Measurements from ENCODE around the gene CYB5D1. TPM values are rescaled to one million over a fixed set of nuclear protein-coding genes. Genes with fewer than 3 reads are reported as not detected.

Gene CYB5D1, protein sequence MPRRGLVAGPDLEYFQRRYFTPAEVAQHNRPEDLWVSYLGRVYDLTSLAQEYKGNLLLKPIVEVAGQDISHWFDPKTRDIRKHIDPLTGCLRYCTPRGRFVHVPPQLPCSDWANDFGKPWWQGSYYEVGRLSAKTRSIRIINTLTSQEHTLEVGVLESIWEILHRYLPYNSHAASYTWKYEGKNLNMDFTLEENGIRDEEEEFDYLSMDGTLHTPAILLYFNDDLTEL
- 21.3 to 23.4 TPM (median 22.7 TPM) in 5 replicates for total RNA-seq (2022; extraction: Qiagen RNA extraction; ENCODE audit: low read depth)

DNA sequence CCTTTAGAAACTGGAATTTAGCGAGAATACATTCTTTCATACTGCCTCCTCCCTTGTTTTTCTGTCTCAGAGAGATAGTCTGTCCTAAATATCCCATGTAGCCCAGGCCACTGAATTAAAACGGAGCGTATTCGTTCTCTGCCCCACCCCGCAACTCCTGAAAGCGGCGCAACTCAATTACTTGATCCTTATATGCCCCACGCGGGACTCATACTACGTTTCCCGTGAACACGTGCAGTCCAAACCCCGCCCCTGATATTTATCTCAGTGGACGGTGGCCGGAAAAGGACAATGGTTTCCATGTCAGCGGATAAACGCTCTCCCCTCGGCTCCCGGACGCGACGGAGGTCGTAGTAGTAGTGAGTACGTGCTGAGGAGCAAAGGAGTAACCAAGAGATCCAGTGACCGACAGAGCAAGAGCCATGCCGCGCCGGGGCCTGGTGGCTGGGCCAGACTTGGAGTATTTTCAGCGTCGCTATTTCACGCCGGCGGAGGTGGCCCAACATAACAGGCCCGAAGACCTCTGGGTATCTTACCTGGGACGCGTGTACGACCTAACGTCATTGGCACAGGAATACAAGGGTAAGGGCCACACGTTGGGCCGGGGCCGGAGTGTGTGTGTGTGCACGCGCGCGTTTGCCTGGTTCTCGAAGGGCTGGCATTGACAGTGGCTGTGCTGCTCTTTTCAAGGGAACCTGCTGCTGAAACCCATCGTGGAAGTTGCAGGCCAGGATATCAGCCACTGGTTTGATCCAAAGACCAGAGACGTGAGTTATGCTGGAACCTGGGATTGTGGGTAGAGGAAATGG, at the start of gene CYB5D1:
Gene CYB5D1 (plus strand): TSS at position 291 of the 809 bp plus-strand sequence. CDS start 132 bp downstream, at position 423.

DNA sequence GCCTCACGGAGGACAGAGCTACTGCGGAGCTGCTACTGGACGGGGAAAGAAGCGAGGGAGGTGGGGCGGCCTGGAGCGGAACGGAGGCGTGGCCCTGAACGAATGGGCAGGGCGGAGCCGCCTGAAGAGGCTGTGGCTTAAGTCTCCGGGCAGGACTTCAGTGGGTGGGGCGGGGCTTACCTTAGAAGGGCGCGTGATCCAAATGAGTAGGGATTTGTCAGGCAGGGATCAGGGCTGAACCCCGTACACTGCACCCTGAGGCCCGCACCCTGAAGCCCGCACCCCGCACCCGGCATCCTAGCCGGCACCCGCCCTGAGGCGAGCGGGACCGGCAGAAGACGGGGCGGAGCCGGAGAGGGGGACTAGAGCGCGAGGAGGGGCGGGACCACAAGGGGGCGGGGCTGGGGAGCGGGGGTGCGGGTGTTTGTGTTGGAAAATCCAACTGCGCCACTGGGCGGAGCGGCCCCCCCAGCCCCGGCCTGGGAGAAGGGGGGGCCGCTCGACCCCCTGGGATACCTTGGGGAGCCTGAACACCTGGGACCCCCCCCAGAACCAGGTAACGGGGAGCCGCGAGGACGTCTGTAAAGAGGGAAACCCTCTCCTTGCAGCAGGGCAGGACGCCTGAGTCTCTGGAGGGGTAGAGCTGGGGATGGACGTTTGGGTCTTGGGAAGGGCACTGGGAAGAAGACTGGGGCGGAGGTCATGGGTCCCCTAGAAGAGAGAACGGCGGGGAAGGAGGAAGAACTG, 23.8 kb upstream of the CYB5D1 start, which contains the start of gene KDM6B:
Gene KDM6B (plus strand): TSS at position 423 of the 747 bp plus-strand sequence. CDS start 11,338 bp downstream, outside the sequence.

DNA sequence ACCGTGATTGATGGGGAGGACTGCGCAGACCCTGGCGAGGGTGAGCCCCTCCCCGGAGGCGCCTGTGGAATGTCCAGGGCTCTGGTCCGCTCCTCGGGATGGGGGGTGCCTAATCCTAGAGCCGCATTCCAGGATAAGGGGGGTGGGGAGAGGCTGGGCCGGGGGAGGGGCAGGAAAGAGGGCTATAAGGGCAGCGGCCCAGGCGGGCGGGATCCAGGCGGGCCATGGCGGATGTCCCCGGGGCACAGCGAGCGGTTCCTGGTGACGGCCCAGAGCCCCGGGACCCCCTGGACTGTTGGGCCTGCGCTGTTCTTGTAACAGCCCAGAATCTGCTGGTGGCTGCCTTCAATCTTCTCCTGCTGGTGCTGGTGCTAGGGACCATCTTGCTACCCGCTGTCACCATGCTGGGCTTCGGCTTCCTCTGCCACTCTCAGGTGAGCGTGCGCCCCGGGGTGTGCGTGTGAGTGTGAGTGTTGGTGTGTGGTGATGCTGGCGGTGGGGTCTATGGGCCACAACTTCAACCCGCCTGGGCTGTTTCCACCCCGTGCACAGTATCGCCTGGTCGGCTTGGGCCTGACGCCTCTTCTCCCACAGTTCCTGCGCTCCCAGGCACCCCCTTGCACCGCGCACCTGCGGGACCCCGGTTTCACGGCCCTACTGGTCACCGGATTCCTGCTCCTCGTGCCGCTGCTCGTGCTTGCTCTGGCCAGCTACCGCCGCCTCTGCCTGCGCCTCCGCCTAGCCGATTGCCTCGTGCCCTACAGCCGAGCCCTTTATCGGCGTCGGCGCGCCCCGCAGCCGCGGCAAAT, 2.7 kb upstream of the CYB5D1 start, which contains the start of gene TMEM88:
Gene TMEM88 (plus strand): TSS at position 216 of the 809 bp plus-strand sequence. CDS start 9 bp downstream, at position 225.

DNA sequence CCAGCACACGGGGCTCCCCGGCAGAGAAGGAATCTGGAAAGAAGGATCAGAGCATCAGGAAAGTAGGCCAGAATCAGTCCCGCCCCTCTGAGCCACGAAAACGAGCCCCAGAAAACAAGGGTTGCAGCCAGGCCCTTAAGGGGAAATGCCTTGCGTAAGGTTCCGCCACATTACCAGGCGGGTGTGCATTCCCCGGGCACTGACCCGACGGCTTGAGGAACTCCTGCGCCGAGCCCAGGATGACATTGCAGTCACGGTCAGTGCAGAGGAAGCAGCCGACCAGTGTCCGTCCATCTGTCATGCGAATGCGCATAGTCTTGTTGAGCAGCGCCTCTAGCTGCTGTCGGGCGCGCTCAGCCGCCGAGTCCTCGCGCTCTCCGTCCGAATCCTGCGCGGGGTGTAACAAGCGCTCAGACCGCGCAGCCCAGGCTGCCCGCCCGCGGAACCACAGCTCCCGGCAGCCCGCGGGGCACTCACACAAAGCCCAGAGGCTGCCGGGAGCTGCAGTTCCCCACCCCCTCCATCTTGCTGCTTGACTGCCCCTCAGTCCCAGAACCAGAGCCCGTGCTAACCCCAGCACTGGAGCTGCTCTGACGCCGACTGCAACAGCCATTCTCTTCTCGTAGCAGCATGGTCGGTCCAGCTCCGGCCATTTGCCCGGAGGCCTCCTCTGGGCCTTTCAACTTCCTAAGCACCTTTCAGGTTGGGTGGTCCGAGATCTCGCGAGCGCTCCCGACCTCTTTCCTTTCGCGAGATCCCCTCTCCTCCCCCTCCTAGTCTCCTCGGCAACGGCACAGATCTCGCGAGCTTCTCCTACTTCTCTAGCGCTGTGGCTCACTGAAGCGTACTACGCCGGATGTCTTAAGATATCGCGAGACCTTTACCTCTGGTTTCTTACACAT, 741 bp upstream of the CYB5D1 start, which contains the start of gene NAA38:
Gene NAA38 (minus strand): TSS at position 749 of the 902 bp plus-strand sequence. CDS start 96 bp downstream, at position 653.

DNA sequence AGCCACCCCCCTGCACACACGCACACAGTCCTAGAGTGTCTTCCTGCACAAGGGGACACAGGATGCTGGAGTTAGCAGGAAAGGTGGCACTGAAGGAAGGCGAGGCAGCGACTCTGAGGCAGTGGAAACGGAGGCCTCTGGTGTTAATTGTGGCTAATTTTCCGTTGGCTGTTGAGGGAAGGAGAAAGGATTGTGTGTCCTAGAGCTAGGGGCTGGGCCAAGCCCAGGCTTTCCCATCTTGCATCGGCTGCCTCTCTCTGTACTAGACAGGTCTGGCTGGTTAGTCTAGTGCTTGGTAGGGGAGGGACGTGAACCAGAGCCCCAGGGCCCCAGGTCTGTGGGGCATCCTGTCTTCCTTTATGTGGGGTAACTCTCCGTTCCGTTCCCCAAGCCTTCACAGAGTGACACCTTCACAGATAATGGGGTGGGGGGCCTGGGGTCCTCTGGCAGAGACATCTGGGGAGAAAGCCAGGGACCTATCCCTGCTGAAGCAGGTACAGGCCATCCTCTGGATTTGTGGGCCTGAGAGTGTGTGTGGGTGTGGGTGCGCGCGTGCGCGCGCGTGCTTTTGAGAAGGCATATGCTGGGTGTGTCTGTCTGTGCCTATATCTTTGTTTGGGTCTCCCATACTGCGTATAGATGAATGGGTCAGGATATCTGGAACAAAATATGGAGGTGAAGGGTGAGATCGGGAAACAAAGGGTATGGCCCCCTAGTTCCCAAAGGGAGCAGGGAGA, 30.5 kb downstream of the CYB5D1 start, which contains the start of gene CHD3:
Gene CHD3 (plus strand): TSS at position 606 of the 737 bp plus-strand sequence. CDS start 212 bp downstream, outside the sequence.

Other genes with a start within 250 kb of the CYB5D1 start
- 54.7 to 68.2 TPM (median 61.0 TPM) in 5 replicates for gene FXR2, start 243.1 kb upstream of the CYB5D1 start, total RNA-seq (2022; extraction: Qiagen RNA extraction; ENCODE audit: low read depth)
- gene SAT2, start 230.2 kb upstream of the CYB5D1 start, total RNA-seq (2022; extraction: Qiagen RNA extraction; ENCODE audit: low read depth): 81.2 to 99.2 TPM (median 91.7 TPM) in 5 replicates
- 0.68 to 1.0 TPM (median 0.73 TPM) in 5 replicates for gene SHBG, start 227.9 kb upstream of the CYB5D1 start, total RNA-seq (2022; extraction: Qiagen RNA extraction; ENCODE audit: low read depth)
- gene ATP1B2, start 207.1 kb upstream of the CYB5D1 start, total RNA-seq (2022; extraction: Qiagen RNA extraction; ENCODE audit: low read depth): 0.16 to 0.33 TPM (median 0.26 TPM) in 4 of 5 replicates, not detected in the other
- 48.7 to 61.6 TPM (median 55.2 TPM) in 5 replicates for gene TP53, start 170.5 kb upstream of the CYB5D1 start, total RNA-seq (2022; extraction: Qiagen RNA extraction; ENCODE audit: low read depth)
- gene WRAP53, start 169.5 kb upstream of the CYB5D1 start, total RNA-seq (2022; extraction: Qiagen RNA extraction; ENCODE audit: low read depth): 33.9 to 50.3 TPM (median 47.7 TPM) in 5 replicates
- 1.0 to 1.7 TPM (median 1.4 TPM) in 5 replicates for gene EFNB3, start 152.8 kb upstream of the CYB5D1 start, total RNA-seq (2022; extraction: Qiagen RNA extraction; ENCODE audit: low read depth)
- gene DNAH2, start 140.3 kb upstream of the CYB5D1 start, total RNA-seq (2022; extraction: Qiagen RNA extraction; ENCODE audit: low read depth): 0.01 to 0.03 TPM in 2 of 5 replicates, not detected in the others
- 13.8 to 23.8 TPM (median 15.1 TPM) in 5 replicates for gene KDM6B, start 23.8 kb upstream of the CYB5D1 start, total RNA-seq (2022; extraction: Qiagen RNA extraction; ENCODE audit: low read depth)
- gene TMEM88, start 2.9 kb upstream of the CYB5D1 start, total RNA-seq (2022; extraction: Qiagen RNA extraction; ENCODE audit: low read depth): 0.48 to 1.1 TPM (median 0.79 TPM) in 5 replicates
- 179 to 238 TPM (median 208 TPM) in 5 replicates for gene NAA38, start 444 bp upstream of the CYB5D1 start, total RNA-seq (2022; extraction: Qiagen RNA extraction; ENCODE audit: low read depth)
- gene CHD3, start 30.8 kb downstream of the CYB5D1 start, total RNA-seq (2022; extraction: Qiagen RNA extraction; ENCODE audit: low read depth): 65.3 to 76.0 TPM (median 68.6 TPM) in 5 replicates
- gene RNF227, start 58.3 kb downstream of the CYB5D1 start, total RNA-seq (2022; extraction: Qiagen RNA extraction; ENCODE audit: low read depth): 1.1 to 2.5 TPM (median 1.4 TPM) in 5 replicates
- gene KCNAB3, start 71.9 kb downstream of the CYB5D1 start, total RNA-seq (2022; extraction: Qiagen RNA extraction; ENCODE audit: low read depth): 1.8 to 3.0 TPM (median 2.5 TPM) in 5 replicates
- gene TRAPPC1, start 73.9 kb downstream of the CYB5D1 start, total RNA-seq (2022; extraction: Qiagen RNA extraction; ENCODE audit: low read depth): 309 to 334 TPM (median 324 TPM) in 5 replicates
- 36.8 to 45.9 TPM (median 39.2 TPM) in 5 replicates for gene CNTROB, start 74.2 kb downstream of the CYB5D1 start, total RNA-seq (2022; extraction: Qiagen RNA extraction; ENCODE audit: low read depth)
- 0.08 TPM in 1 of 5 replicates, not detected in the others for gene GUCY2D, start 144.6 kb downstream of the CYB5D1 start, total RNA-seq (2022; extraction: Qiagen RNA extraction; ENCODE audit: low read depth)
- gene ALOX15B, start 181.1 kb downstream of the CYB5D1 start, total RNA-seq (2022; extraction: Qiagen RNA extraction; ENCODE audit: low read depth): not detected in 5 replicates
- gene ALOX12B, start 229.7 kb downstream of the CYB5D1 start, total RNA-seq (2022; extraction: Qiagen RNA extraction; ENCODE audit: low read depth): 0.68 to 1.8 TPM (median 1.0 TPM) in 5 replicates